Activated T-helper 2 cell treated with anti-CD3 and anti-CD28 coated beads, Interferon-gamma antibody, Interleukin-2, Interleukin-4, amounts not matched to agents 10 μg/mL and 5 μg/mL and 100 μg/mL, durations not matched to agents 14 hours and 24 hours and 36 hours (primary cell): ENCODE measurements around the gene PPP1R14B. TPM values are rescaled to one million over a fixed set of nuclear protein-coding genes. Genes with fewer than 3 reads are reported as not detected.

Experiments used
- DNase-seq: peaks from one replicate; pipeline ENCODE4 v3.0.0; 2021; ENCODE audit warnings: low spot score
- H3K27ac Mint-ChIP-seq: one replicate; pipeline ENCODE4 v1.8.0; 2021; ENCODE audit warnings: mixed read lengths
- H3K27me3 Mint-ChIP-seq: one replicate; pipeline ENCODE4 v1.8.0; 2021; ENCODE audit warnings: low read depth, mixed read lengths
- H3K36me3 Mint-ChIP-seq: one replicate; pipeline ENCODE4 v1.8.0; 2021; ENCODE audit warnings: low read depth, mixed read lengths
- H3K4me1 Mint-ChIP-seq: one replicate; pipeline ENCODE4 v1.8.0; 2021; ENCODE audit warnings: low read depth, mixed read lengths
- H3K4me3 Mint-ChIP-seq: one replicate; pipeline ENCODE4 v1.8.0; 2021; ENCODE audit warnings: low read depth, mild to moderate bottlenecking, moderate library complexity, mixed read lengths
- H3K9me3 Mint-ChIP-seq: one replicate; pipeline ENCODE4 v1.8.0; 2021; ENCODE audit warnings: mixed read lengths
- intact Hi-C: fragments of 100-400 bp; cut with micrococcal nuclease; formaldehyde crosslinking; loops from one replicate; pipeline ENCODE4 v1.15.1; 2023
- total RNA-seq: library from RNA; stranded (reverse); gene quantifications from 2 replicates; pipeline ENCODE4 v1.2.3, GENCODE V29; 2022

PPP1R14B gene
- total RNA-seq, 1 donor from 2014 or later = 273 TPM

- no peaks in the 10 kb centered on the region for H3K27me3 Mint-ChIP-seq
- peaks cover 80% of the 10 kb centered on the region for H3K36me3 Mint-ChIP-seq
- H3K4me3 Mint-ChIP-seq = no peak overlapping the region
- H3K4me1 Mint-ChIP-seq = peaks cover 8% of the 10 kb centered on the region
- no peak overlapping the region for H3K27ac Mint-ChIP-seq
- no peaks in the 10 kb centered on the region for H3K9me3 Mint-ChIP-seq
- DNase-seq = no peak
- intact Hi-C loops = no loop called here
Observed at GRCh38 chr11:64196626-64197025, 50.1 kb downstream of the PPP1R14B start.

Other genes with a start within 250 kb of the PPP1R14B start
- gene FLRT1, start 211.0 kb downstream of the PPP1R14B start, total RNA-seq = not detected in 2 replicates
- 23.4 and 26.7 TPM in 2 replicates for gene MACROD1, start 80.8 kb downstream of the PPP1R14B start, total RNA-seq
- gene STIP1, start 60.8 kb downstream of the PPP1R14B start, total RNA-seq = 480 and 484 TPM in 2 replicates
- 197 and 202 TPM in 2 replicates for gene FERMT3, start 40.2 kb downstream of the PPP1R14B start, total RNA-seq
- gene TRPT1, start 20.8 kb downstream of the PPP1R14B start, total RNA-seq = 33.7 and 35.5 TPM in 2 replicates
- gene NUDT22, start 20.7 kb downstream of the PPP1R14B start, total RNA-seq = 72.8 and 77.0 TPM in 2 replicates
- gene DNAJC4, start 16.4 kb downstream of the PPP1R14B start, total RNA-seq = 24.5 and 25.8 TPM in 2 replicates
- gene VEGFB, start 12.4 kb downstream of the PPP1R14B start, total RNA-seq = 67.4 and 82.0 TPM in 2 replicates
- gene FKBP2, start 5.8 kb downstream of the PPP1R14B start, total RNA-seq = 36.6 and 37.1 TPM in 2 replicates
- 21.0 and 23.4 TPM in 2 replicates for gene PLCB3, start 4.6 kb upstream of the PPP1R14B start, total RNA-seq
- 33.2 and 34.7 TPM in 2 replicates for gene BAD, start 37.7 kb upstream of the PPP1R14B start, total RNA-seq
- gene GPR137, start 38.9 kb upstream of the PPP1R14B start, total RNA-seq = 32.7 and 38.0 TPM in 2 replicates
- gene KCNK4, start 44.4 kb upstream of the PPP1R14B start, total RNA-seq = not detected in 2 replicates
- gene CATSPERZ, start 53.4 kb upstream of the PPP1R14B start, total RNA-seq = 0.59 TPM in 1 of 2 replicates, not detected in the other
- gene ESRRA, start 58.6 kb upstream of the PPP1R14B start, total RNA-seq = 49.4 and 54.6 TPM in 2 replicates
- 290 and 291 TPM in 2 replicates for gene TRMT112, start 70.6 kb upstream of the PPP1R14B start, total RNA-seq
- 112 and 118 TPM in 2 replicates for gene PRDX5, start 71.2 kb upstream of the PPP1R14B start, total RNA-seq
- 127 and 128 TPM in 2 replicates for gene CCDC88B, start 93.3 kb upstream of the PPP1R14B start, total RNA-seq
- gene RPS6KA4, start 112.2 kb upstream of the PPP1R14B start, total RNA-seq = 38.7 and 43.7 TPM in 2 replicates